ENCODE measurements around the gene ADAM30. TPM values are rescaled to one million over a fixed set of nuclear protein-coding genes. Genes with fewer than 3 reads are reported as not detected.
"Not testable (repeated sequence)": the region's sequence is repeated elsewhere in the genome, so short reads cannot be mapped to it uniquely, and the experiment has no call there.

ADAM30 gene
- total RNA-seq, 1 donor from 2014 or later = not detected

- intact Hi-C loops (cut with DNase I) = no loop called here
- no peak for ATAC-seq
- DNase-seq (ENCODE audit: missing footprints) = no peak
These were observed 43.2 kb downstream of the ADAM30 start for GRCh38 chr1:119853155-119853554.

- DNase-seq (ENCODE audit: missing footprints); intact Hi-C loops (cut with DNase I); ATAC-seq: not testable (repeated sequence)
These were observed 52.1 kb downstream of the ADAM30 start for GRCh38 chr1:119844206-119844605.

Other genes with a start within 250 kb of the ADAM30 start
- 8.8 TPM for gene ZNF697, start 248.2 kb downstream of the ADAM30 start, total RNA-seq
- gene PHGDH, start 184.6 kb downstream of the ADAM30 start, total RNA-seq = 9.7 TPM
- gene HMGCS2, start 127.6 kb downstream of the ADAM30 start, total RNA-seq = 161 TPM
- not detected for gene REG4, start 85.1 kb downstream of the ADAM30 start, total RNA-seq
- 21.4 TPM for gene NOTCH2, start 173.1 kb upstream of the ADAM30 start, total RNA-seq

Measured in Right ventricle myocardium inferior (tissue), 1 donor.